ENCODE data around the gene LRRK1. TPM values are rescaled to one million over a fixed set of nuclear protein-coding genes. Genes with fewer than 3 reads are reported as not detected.

LRRK1 gene
- total RNA-seq, 4 donors from 2014 or later = 5.7 to 12.0 (median 10.0) TPM

DNA sequence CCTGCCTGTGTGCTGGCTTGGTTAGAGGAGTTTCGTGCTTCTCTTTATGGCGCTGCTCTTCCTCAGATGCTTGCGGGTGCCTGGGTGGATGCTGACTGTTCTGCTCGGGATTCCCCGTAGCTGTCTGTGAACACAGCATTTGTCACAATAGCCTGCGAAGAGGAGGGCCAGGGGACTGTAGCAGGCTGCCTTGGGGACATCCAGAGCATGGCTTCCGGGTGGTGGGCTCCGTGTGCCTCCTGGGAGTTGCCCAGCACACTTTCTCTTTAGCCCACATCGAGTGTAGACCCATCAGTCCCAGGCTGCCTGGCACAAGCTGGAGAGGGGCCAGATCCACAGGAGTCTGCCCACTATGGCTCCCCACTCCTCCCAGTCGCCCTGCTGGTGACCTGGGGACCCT, 22.4 kb downstream of the LRRK1 start:
- no peaks in the 10 kb centered on the region for H3K36me3 ChIP-seq
- H3K27ac ChIP-seq = no peak overlapping the region
- H3K9me3 ChIP-seq = no peaks in the 10 kb centered on the region
- H3K4me1 ChIP-seq = peaks cover 0 to 4% (median 2%) of the 10 kb centered on the region in 3 donors
- TF ChIP-seq POLR2A (IDR thresholded peaks at IDR 0.05) = no peak
- TF ChIP-seq, protein P1, sequence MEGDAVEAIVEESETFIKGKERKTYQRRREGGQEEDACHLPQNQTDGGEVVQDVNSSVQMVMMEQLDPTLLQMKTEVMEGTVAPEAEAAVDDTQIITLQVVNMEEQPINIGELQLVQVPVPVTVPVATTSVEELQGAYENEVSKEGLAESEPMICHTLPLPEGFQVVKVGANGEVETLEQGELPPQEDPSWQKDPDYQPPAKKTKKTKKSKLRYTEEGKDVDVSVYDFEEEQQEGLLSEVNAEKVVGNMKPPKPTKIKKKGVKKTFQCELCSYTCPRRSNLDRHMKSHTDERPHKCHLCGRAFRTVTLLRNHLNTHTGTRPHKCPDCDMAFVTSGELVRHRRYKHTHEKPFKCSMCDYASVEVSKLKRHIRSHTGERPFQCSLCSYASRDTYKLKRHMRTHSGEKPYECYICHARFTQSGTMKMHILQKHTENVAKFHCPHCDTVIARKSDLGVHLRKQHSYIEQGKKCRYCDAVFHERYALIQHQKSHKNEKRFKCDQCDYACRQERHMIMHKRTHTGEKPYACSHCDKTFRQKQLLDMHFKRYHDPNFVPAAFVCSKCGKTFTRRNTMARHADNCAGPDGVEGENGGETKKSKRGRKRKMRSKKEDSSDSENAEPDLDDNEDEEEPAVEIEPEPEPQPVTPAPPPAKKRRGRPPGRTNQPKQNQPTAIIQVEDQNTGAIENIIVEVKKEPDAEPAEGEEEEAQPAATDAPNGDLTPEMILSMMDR (IDR thresholded peaks at IDR 0.05) = no peak
- 45 to 74% methylated on average over 2 of the region's 10 CpGs for WGBS, 2 donors
- intact Hi-C loops (cut with DNase I) = no loop called here
- DNase-seq = no peak
- no peaks in the 10 kb centered on the region for H3K27me3 ChIP-seq
- H3K4me3 ChIP-seq = no peak overlapping the region

DNA sequence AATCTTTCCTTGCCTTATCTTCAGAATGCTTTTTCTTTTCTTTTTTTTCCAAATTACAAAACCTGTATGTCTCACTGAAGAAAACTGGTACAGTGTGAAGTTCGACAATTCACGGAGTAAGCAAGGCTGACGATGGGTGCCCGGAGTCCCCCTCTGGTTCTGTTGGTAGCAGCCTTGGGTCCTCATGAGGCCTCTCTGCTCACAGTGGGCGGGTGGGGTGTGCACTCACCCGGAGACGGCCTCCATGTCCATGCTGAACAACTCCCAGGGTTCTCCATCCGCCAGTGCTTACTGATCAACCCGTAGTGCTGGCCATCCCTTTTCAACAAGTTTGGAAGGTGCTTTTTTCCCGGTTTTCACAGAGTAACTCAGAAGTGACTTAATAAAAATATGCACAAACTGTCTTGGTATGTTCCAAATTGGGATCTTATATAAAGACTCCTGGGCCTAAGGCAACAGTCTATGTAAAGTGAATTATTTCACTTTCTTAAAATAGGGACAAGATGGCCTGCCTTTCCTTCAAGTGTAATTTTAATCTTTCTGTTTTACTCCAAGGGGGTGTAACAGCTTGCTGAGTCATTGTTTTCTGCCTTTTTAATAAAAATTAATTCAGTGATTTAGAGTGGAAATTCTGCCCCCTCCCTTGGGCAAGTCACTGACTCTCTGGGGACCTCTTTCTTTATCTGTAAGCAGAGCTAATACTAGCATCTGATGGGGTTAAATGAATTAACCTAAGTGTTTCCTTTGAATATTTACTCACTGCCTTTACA, 23.7 kb downstream of the LRRK1 start:
- H3K27ac ChIP-seq = no peak overlapping the region
- intact Hi-C loops (cut with DNase I) = no loop called here
- WGBS, 2 donors = 87 to 94% methylated on average over 9 to 10 of the region's 10 CpGs

DNA sequence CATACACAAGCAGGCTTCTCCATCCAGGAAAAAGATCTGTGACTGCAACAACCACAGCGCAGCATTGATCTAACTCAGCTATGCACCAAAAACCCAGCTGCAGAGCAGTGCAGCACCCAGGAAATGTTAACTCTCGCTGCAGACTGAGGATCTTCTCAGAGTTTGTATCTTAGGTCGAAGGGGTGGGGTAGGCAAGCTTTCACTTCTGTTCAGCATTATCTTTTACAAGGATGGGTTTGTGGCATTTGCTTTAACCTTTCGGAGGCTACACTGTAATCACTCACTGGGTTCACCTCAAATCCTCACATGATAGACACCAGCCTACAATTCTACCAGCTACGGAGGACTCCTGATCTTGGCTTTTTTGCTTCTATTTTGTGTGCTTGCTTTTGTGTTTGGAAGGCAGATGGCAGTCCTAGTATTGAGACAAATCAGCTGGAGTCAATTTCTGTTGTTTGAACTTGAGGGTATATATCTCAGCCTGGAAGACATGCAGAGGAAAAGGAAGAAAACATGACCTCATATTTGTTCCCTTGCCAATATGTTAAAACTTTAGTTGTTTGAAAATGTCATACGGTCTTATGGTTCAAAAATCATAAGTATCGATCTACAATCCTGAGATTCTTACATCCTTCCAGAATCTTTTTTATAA, 25.2 kb downstream of the LRRK1 start:
- TF ChIP-seq POLR2A (IDR thresholded peaks at IDR 0.05) = no peak
- TF ChIP-seq, protein P1 (IDR thresholded peaks at IDR 0.05) = no peak
- peak overlapping the region in 2 of 4 donors; percentile 7 to 54 for H3K27ac ChIP-seq
- peak overlapping the region in 1 of 4 donors; percentile 8 for H3K4me3 ChIP-seq
- no peaks in the 10 kb centered on the region for H3K27me3 ChIP-seq
- no peaks in the 10 kb centered on the region for H3K9me3 ChIP-seq
- H3K36me3 ChIP-seq = no peaks in the 10 kb centered on the region
- no peak for DNase-seq
- intact Hi-C loops (cut with DNase I) = no loop called here
- 75 to 86% methylated on average over 7 of the region's 7 CpGs for WGBS, 2 donors
- peaks cover 0 to 4% (median 2%) of the 10 kb centered on the region in 3 donors for H3K4me1 ChIP-seq

More for the DNA sequence above, 23.7 kb downstream of the LRRK1 start:
- DNase-seq = no peak
- H3K4me3 ChIP-seq = no peak overlapping the region
- peaks cover 0 to 4% (median 2%) of the 10 kb centered on the region in 3 donors for H3K4me1 ChIP-seq
- TF ChIP-seq, protein P1 (IDR thresholded peaks at IDR 0.05) = no peak
- no peak for TF ChIP-seq POLR2A (IDR thresholded peaks at IDR 0.05)
- H3K27me3 ChIP-seq = no peaks in the 10 kb centered on the region
- H3K36me3 ChIP-seq = no peaks in the 10 kb centered on the region
- no peaks in the 10 kb centered on the region for H3K9me3 ChIP-seq

DNA sequence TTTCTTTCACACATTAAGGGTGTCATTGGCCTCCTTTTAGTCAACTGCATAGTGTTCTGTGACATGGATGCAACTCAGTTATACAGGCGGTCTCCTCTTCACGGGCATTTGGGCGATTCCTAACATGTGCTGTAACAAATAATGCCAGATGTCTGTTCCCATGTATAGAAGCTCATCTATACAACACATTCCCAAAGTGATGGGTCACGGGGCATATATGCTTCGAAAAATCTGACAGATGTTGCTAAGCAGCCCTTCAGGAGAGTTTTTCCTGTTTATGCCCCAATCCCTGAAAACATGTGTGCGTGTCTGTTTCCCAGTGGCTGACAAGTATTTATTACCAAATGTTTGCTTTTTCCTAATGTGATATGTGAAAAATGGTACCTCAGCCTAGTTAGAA, 25.8 kb downstream of the LRRK1 start:
- TF ChIP-seq POLR2A (IDR thresholded peaks at IDR 0.05) = no peak
- TF ChIP-seq, protein P1 (IDR thresholded peaks at IDR 0.05) = no peak
- H3K4me1 ChIP-seq = peaks cover 0 to 4% (median 2%) of the 10 kb centered on the region in 3 donors
- no peak for DNase-seq
- no peaks in the 10 kb centered on the region for H3K36me3 ChIP-seq
- no peaks in the 10 kb centered on the region for H3K27me3 ChIP-seq
- WGBS, 2 donors = 79 to 84% methylated on average over 5 to 6 of the region's 6 CpGs
- intact Hi-C loops (cut with DNase I) = no loop called here
- H3K27ac ChIP-seq = no peak overlapping the region
- no peak overlapping the region for H3K4me3 ChIP-seq
- no peaks in the 10 kb centered on the region for H3K9me3 ChIP-seq

DNA sequence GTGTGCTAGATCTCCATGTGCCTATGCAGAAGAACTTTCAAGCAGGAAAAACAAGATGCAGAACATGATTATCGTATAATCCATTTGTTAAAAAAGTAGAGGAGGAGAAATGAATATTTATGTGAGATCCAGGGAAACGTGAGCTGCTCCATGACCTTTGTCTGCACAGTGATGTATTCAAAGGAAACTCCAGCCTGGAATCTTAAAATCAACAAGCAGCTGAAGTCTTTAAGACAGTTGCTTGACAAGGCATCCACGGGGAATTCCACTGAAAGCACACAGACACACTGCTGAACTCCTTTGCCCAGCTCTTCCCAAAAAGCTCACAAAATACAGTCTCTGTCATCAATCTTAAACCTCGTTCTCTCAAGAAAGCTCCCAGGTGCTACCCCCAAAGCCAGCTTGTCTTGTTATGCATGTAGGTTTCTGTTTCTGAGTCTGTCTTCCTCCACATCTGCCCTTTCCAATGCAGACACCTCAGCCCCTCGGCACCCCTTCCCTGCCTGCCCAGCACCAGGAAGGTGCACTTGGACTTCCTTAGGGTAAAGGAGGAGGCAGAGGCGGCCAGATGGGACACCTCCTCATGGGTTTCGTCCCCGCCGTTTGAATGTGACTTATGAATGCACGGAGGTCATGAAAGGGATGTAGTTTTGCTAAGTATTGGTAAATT, 28.7 kb downstream of the LRRK1 start:
- no peak for TF ChIP-seq POLR2A (IDR thresholded peaks at IDR 0.05)
- TF ChIP-seq, protein P1 (IDR thresholded peaks at IDR 0.05) = no peak
- intact Hi-C loops (cut with DNase I) = no loop called here
- no peaks in the 10 kb centered on the region for H3K27me3 ChIP-seq
- no peak overlapping the region for H3K4me3 ChIP-seq
- H3K36me3 ChIP-seq = no peaks in the 10 kb centered on the region
- H3K4me1 ChIP-seq = peaks cover 0 to 4% (median 2%) of the 10 kb centered on the region in 3 donors
- H3K9me3 ChIP-seq = no peaks in the 10 kb centered on the region
- H3K27ac ChIP-seq = no peak overlapping the region
- no peak for DNase-seq
- 67 to 76% methylated on average over 10 of the region's 10 CpGs for WGBS, 2 donors

Data from esophagus squamous epithelium (tissue), 5 donors.